DMS53 treated with DMSO at 0.1 percent for 48 hours (cell line): Measurements from ENCODE around the gene SLC34A3.

ENCODE experiments used
- DNase-seq: peaks from one replicate; lab custom pipeline; 2025; ENCODE audit not compliant: unreplicated experiment; lab: John Stamatoyannopoulos, UW

The SLC34A3 gene

GRCh38 chr9:137275203-137275587 is 44.5 kb downstream of the SLC34A3 start:
- no peak for DNase-seq

GRCh38 chr9:137275588-137276472 is 45.1 kb downstream of the SLC34A3 start:
- no peak for DNase-seq

- DNase-seq, result no peak
Measured at GRCh38 chr9:137276473-137277328, 46.0 kb downstream of the SLC34A3 start.

- DNase-seq, result no peak
Measured at GRCh38 chr9:137277329-137278041, 46.8 kb downstream of the SLC34A3 start, which contains the start of gene TOR4A. Gene TOR4A (plus strand): TSS chr9:137277726. CDS start chr9:137278690, 964 bp downstream.

GRCh38 chr9:137278061-137278701 is 47.5 kb downstream of the SLC34A3 start:
- no peak for DNase-seq

GRCh38 chr9:137278721-137279711 is 48.3 kb downstream of the SLC34A3 start:
- no peak for DNase-seq

- DNase-seq, result no peak
Measured at GRCh38 chr9:137279741-137280473, 49.2 kb downstream of the SLC34A3 start.

GRCh38 chr9:137280474-137281344 is 50.0 kb downstream of the SLC34A3 start:
- no peak for DNase-seq

- DNase-seq, result no peak
Measured at GRCh38 chr9:137281345-137282116, 50.8 kb downstream of the SLC34A3 start.
